HG03457 (cell line): ENCODE data around the gene MEI1.

ENCODE experiments used
- ATAC-seq: cut with Tn5 transposase; IDR thresholded peaks from one replicate; pipeline ENCODE4 v1.9.1; 2021; ENCODE audit warnings: moderate number of reproducible peaks; ENCODE audit not compliant: unreplicated experiment

The MEI1 gene

GRCh38 chr22:41818011-41818410, 118.7 kb downstream of the MEI1 start:
- no peak for ATAC-seq

DNA sequence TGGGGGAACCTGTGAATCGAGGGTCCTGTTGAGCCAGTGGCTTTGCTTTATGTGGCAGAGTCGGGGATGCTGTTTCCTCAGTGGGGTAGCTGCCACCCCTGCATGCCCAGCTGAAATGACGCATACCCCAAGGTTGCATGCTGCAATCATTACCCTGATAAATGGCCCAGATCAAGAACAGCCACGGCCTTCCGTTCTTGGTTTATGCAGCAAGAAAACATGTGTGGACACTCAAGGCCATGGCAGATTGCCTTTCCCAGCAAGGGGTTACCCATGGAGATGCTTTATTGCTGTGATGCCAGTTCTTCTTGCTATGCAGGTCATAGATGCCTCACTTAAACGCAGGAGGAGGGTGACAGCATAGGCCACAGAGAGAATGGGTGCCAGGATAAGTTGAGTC, 119.3 kb downstream of the MEI1 start:
- no peak for ATAC-seq

DNA sequence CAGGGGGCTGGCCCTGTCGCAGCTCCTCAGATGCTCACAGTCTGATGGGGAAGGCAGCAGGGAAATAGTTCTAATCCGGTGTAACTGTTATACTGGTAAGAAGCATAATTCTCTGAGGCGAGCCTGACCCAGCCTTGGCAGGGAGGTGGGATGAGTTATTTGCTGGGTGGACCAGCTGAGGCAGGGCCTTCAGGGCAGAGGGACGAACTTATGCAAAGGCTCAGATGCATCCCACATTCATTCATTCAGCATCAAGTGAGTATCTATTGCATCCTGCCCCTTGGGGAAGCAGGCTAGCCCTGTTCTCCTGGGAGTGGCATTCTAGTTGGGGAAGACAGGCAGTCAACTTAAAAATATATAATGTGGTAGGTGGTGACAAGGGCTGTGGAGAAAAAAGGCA, 120.0 kb downstream of the MEI1 start:
- ATAC-seq = no peak

DNA sequence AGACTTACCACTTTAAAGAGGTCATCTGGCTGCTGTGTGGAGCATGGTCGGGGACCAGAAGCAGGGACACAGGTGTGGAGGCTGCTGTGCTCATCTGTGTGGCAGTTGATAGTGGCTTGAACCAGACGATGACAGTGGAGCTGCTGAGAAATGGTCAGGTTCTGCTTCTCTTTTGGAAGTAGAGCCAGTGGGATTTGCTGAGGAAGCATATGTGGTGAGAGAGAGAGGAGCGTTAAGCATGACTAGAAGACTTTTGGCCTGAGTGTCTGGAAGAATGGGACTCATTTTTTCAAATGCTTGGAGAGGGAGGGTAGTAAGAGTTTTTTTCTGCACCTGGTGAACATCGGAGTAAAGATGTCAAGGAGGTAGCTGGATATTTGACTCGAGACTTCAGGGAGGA, 121.1 kb downstream of the MEI1 start:
- no peak for ATAC-seq

DNA sequence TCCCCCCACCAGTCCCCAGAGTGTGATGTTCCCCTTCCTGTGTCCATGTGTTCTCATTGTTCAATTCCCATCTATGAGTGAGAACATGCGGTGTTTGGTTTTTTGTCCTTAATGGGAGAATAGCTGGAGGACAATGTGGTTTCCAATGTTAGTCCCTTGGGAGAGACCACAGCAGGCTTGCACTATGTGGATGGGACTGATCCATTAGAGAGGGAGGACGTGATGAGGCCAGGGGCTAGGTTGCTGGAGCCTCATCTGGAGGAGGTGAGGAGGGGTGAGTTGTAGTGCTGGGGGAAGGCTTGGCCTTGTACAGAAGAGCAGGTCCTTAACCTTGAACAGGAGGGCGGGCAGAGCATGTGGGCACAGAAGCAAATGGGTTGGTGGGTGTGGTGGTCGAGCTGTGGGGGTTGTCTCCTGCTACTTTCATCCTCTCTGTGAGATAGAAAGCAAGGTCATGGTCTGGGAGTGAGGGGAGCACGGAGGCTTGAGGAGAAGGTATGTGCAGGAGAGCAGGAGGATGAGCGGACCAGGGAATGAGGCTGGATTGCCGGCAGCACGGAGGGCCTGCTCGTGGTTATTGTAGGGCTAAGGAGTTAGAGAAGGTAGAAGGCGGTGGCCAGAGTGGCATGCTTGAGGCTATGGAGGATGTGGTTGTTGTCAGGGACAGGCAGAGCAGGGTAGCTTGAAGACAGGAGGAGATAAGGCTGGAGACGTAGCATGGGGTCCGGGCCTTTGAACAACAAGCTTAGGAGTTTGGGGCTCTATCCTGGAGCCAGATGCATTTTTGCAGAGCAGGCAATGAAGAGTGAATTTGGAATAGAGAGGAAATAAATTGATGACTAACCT, 122.4 kb downstream of the MEI1 start:
- ATAC-seq = no peak

DNA sequence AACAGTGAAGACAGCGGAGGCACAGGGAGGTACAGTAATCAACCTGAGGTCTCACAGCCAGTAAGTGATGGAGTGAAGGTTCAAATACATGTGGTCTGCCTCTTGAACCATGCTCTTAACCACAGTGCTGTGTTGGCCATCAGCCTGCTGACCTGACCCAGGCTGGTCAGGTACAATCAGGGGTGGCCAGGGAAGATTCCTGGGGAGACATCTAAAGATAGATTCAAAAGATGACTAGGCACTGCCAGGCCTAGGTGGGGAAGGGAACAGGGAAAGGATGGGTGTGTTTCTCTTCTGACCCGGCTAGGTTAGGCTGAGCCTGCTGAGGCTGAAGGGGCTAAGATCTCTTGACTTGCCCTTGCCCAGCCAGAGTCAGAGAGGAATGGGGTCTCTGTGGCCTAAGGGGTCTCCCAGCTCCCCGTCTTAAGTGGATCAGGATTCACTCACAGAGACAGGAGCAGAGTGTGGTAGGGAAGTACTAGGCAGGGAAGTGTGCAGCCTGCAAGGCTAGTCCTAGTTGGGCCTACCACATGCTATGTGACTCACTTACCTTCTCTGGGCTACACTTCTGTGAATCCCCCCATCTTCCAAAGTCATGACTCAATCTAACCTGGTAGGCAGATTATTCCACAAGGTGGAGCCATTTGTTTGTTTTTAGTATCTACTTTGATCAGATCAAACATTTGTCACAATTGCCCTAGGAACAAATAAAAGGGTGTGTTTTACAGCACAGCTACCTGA, 123.2 kb downstream of the MEI1 start:
- no peak for ATAC-seq

GRCh38 chr22:41823797-41824196, 124.5 kb downstream of the MEI1 start:
- ATAC-seq = no peak

- ATAC-seq = no peak
These were observed 126.1 kb downstream of the MEI1 start for GRCh38 chr22:41825376-41825775.

- no peak for ATAC-seq
These were observed 126.7 kb downstream of the MEI1 start for GRCh38 chr22:41826021-41826420.

- no peak for ATAC-seq
These were observed 127.4 kb downstream of the MEI1 start for GRCh38 chr22:41826430-41827383.

DNA sequence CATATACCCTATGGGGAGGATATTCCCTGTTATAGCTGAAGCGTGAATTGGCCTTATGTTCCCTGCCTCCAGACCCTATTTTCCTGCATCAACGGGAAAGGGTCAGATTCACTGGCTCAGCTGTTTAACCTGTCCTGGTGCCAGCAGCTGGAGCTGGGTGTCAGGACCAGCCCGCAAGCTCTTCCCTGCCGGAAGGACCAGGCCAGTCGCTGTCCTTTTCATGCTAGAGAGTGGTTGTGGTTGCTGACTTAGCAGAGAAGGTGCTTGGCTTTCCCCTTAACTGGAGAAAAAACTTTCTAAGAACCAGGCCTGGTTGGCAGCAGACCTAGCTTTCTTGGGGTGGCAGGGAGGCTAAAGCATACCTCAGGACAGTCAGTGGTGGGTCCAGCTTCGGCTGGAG, 128.4 kb downstream of the MEI1 start:
- ATAC-seq = no peak

GRCh38 chr22:41828516-41828915, 129.2 kb downstream of the MEI1 start:
- ATAC-seq = no peak

DNA sequence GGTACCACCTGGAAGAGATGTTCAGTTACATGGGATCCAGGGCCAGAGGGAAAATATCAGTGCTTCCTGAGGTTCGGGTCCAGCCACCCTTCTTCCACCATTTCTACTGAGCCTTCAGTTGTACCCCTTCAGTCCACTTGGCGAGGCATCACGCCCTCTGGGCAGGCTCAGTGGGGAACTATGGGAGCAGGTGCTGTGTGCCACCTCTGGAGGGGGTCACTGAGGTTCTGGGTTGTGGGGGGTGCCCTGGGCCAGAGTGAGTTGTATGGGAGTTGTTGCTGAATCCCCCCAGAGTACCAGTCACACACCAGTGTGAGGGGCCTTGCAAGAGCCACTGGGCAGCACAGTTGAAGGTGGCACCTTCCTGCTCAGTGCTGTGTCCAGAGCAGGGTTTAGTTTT, 130.9 kb downstream of the MEI1 start:
- no peak for ATAC-seq

- ATAC-seq = no peak
These were observed 132.1 kb downstream of the MEI1 start for GRCh38 chr22:41831383-41831782.

GRCh38 chr22:41831828-41832552, 132.7 kb downstream of the MEI1 start:
- ATAC-seq = no peak

DNA sequence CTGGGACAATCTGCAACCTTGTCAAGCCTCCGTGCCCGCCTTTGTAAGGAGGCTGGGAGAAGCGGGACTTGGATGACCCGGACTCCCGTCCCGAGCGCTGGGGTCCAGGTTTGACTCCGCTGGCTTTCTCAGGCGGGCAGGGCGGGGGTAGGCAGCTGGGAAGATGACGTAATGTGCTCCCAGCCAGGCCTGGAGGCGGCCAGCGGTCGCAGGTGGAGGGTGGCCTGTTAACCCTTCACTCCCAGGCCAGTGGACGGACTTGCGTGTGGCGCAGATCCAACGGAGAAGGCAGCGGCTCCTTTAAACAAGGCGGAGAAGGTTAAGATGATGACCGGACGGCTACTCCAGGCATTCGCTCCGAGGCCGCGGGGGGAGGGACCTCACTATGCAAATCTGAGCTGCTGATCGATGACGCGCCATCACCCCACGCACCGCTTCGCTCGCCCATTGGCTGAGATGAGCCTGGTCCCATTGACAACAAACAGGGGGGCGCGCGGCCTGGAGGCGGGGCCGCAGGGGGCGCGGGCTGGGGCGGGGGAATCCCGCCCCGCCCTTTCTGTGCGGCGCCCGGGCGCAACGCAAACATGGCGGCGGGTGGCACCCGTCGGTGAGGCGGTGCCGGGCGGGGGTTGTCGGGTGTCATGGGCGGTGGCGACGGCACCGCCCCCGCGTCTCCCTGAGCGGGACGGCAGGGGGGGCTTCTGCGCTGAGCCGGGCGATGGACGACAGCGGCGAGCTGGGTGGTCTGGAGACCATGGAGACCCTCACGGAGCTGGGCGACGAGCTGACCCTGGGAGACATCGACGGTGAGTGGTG, 133.5 kb downstream of the MEI1 start, which contains the start of gene SREBF2:
Gene SREBF2 (plus strand): TSS at position 553 of the 816 bp plus-strand sequence. CDS start 166 bp downstream, at position 719.
- ATAC-seq = peak; percentile 68

DNA sequence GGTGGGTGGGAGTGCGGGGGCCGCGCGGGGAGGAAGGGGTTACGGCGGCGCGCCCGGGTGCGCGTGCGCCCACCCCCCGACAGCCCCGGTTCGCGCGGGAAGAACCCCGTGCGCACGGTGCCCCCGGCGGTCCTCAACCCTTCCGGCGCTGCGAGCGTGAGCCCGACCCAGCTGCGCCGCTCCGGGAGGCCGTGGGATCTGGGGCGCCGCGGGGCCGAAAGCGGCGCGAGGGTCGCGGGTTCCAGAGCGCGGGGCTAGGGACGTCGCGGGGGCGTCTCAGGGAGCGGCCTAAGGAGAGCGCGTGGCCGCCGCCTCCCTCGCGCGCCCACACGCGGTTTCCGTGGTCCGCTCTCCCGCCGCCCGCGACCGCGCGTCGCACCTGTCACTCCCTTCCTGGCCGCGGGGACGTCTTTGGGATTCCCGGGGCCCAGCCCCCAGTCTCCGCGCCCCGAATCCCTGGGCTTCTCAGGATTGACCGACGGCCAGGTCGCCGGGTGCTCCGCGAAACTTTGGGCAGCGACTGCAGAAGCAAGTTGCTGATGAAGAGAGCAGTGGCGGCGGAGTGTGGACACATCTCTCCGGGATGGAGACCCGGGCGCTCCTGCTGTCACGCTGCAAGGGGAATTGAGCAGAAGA, 134.2 kb downstream of the MEI1 start:
- ATAC-seq = no peak

DNA sequence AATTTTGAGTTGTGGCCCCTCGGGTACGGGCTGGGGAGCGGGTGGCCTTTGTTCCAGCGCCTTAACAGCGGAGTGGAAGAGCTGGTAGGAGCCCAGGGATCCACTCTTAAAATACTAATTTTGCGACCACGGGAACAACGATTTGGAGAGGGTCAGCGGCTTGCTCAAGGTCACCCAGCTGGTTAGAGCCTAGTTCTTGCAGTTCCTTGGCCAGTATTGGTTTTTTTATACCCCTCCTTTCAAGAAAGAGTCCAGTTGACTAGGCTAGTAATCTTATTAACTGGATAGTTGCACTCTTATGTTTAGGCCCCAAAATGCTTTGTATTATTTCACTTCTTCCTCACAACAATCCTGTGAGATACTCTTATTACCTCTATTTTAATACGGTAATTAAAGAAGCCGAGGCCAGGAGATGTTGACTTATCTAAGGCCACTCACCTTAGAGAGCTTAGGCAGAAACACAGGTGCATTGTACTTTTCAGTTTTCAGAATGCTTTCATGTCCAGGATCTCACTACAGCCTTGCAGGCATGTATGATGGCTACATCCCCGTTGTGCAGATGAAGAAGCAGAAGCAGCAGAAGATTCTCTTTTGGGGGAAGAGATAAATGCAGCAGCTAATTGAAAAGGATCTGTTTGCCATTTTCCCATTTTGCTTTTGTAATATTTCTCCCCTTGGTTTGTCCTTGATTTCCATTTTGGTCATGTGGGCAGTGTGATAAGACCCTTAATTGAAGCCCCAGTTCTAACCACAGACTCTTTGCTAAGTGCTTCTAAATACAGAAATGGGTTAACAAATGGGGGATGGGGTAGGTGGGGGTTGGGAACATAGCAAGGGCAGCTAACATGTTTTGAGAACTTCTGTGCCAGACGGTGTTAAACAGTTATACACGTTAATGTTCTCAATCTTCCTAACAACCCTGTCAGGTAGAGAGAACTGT, 135.0 kb downstream of the MEI1 start:
- no peak for ATAC-seq
